ENCODE data around the gene OR10K1. TPM values are rescaled to one million over a fixed set of nuclear protein-coding genes. Genes with fewer than 3 reads are reported as not detected.

The OR10K1 gene
- not detected for total RNA-seq

- no peak for ATAC-seq
- no peaks in the 10 kb centered on the region for H3K36me3 ChIP-seq (replicated peaks in 1 of 2; ENCODE audit: insufficient read depth in 1 of 2, low read depth in 2 of 2)
- TF ChIP-seq CTCF (IDR thresholded peaks at IDR 0.05) (no peak), POLR2A (IDR thresholded peaks at IDR 0.05) (no peak)
- WGBS, 2 donors, result 38 to 40% methylated on average over 2 of the region's 2 CpGs
- DNase-seq, result no peak
- intact Hi-C loops (cut with DNase I), result no loop called here
- H3K9me3 ChIP-seq, result no peaks in the 10 kb centered on the region
- no peak within 1 kb of the TSS for H3K4me3 ChIP-seq
- no peak within 1 kb of the TSS for H3K27ac ChIP-seq
- no peaks in the 10 kb centered on the region for H3K4me1 ChIP-seq
- no peaks in the 10 kb centered on the region for H3K27me3 ChIP-seq
These were observed at the start of gene OR10K1 for GRCh38 chr1:158461534-158461933. Gene OR10K1 (plus strand): TSS chr1:158461834. CDS start chr1:158465562, 3,728 bp downstream.

- DNase-seq, result no peak
- 69 to 76% methylated on average over 4 of the region's 4 CpGs for WGBS, 2 donors
- no peak for TF ChIP-seq POLR2A (IDR thresholded peaks at IDR 0.05)
- TF ChIP-seq CTCF (IDR thresholded peaks at IDR 0.05), result no peak
These were observed 46.8 kb upstream of the OR10K1 start for GRCh38 chr1:158414651-158415345.

GRCh38 chr1:158417586-158417985 lies 44.0 kb upstream of the OR10K1 start:
- DNase-seq, result no peak
- H3K36me3 ChIP-seq (replicated peaks in 1 of 2; ENCODE audit: insufficient read depth in 1 of 2, low read depth in 2 of 2), result no peaks in the 10 kb centered on the region
- no peak overlapping the region for H3K27ac ChIP-seq
- no peaks in the 10 kb centered on the region for H3K27me3 ChIP-seq
- no peak for ATAC-seq
- no peak overlapping the region for H3K4me3 ChIP-seq
- TF ChIP-seq POLR2A (IDR thresholded peaks at IDR 0.05) (no peak), CTCF (IDR thresholded peaks at IDR 0.05) (no peak)
- no peaks in the 10 kb centered on the region for H3K4me1 ChIP-seq
- intact Hi-C loops (cut with DNase I), result no loop called here
- no peaks in the 10 kb centered on the region for H3K9me3 ChIP-seq

More at GRCh38 chr1:158414651-158415345, 46.8 kb upstream of the OR10K1 start:
- no peaks in the 10 kb centered on the region for H3K36me3 ChIP-seq (replicated peaks in 1 of 2; ENCODE audit: insufficient read depth in 1 of 2, low read depth in 2 of 2)
- no peaks in the 10 kb centered on the region for H3K4me1 ChIP-seq
- H3K27me3 ChIP-seq, result no peaks in the 10 kb centered on the region
- H3K4me3 ChIP-seq, result no peak overlapping the region
- H3K9me3 ChIP-seq, result no peaks in the 10 kb centered on the region
- H3K27ac ChIP-seq, result no peak overlapping the region
- intact Hi-C loops (cut with DNase I), result no loop called here
- no peak for ATAC-seq

- intact Hi-C loops (cut with DNase I), result no loop called here
- Histone ChIP-seq H3K27ac (no peak overlapping the region), H3K4me3 (no peak overlapping the region), H3K9me3 (peaks cover 0 to 3% (median 0%) of the 10 kb centered on the region in 3 donors), H3K36me3 (replicated peaks in 1 of 2; ENCODE audit: insufficient read depth in 1 of 2, low read depth in 2 of 2) (no peaks in the 10 kb centered on the region), H3K27me3 (no peaks in the 10 kb centered on the region), H3K4me1 (no peaks in the 10 kb centered on the region)
- ATAC-seq (no peak), DNase-seq (no peak)
- no peak for TF ChIP-seq CTCF (IDR thresholded peaks at IDR 0.05)
These were observed 39.4 kb upstream of the OR10K1 start for GRCh38 chr1:158422212-158422611.

GRCh38 chr1:158425027-158425426 lies 36.6 kb upstream of the OR10K1 start:
- TF ChIP-seq POLR2A (IDR thresholded peaks at IDR 0.05) (no peak), CTCF (IDR thresholded peaks at IDR 0.05) (no peak)
- Histone ChIP-seq H3K27me3 (no peaks in the 10 kb centered on the region), H3K9me3 (peaks cover 0 to 6% (median 0%) of the 10 kb centered on the region in 3 donors), H3K27ac (no peak overlapping the region), H3K4me1 (no peaks in the 10 kb centered on the region), H3K36me3 (replicated peaks in 1 of 2; ENCODE audit: insufficient read depth in 1 of 2, low read depth in 2 of 2) (no peaks in the 10 kb centered on the region), H3K4me3 (no peak overlapping the region)
- DNase-seq, result no peak
- no peak for ATAC-seq
- intact Hi-C loops (cut with DNase I), result no loop called here
